Panc1 (cell line): ENCODE results near the gene MACROD2. TPM values are rescaled to one million over a fixed set of nuclear protein-coding genes. Genes with fewer than 3 reads are reported as not detected.

Experiments used
- ATAC-seq: fragments of 200-7000 bp; cut with Tn5 transposase; 2 replicates; pipeline ENCODE4 v1.9.1; 2020; ENCODE audit warnings: mild to moderate bottlenecking, moderate library complexity
- BruUV-seq: library from RNA; stranded (reverse); fragments of 400-500 nt; replicated peaks from 2 replicates; lab custom pipeline; 2021; lab: Mats Ljungman, UMichigan
- CTCF ChIA-PET: fragments of 300-600 bp; sonication (Branson Sonifier 250); formaldehyde crosslinking; loops from one replicate; lab custom pipeline; 2022; ENCODE audit warnings: antibody characterized with exemption; lab: Charles Lee
- POLR2A ChIA-PET: fragments of 300-600 bp; sonication (Branson Sonifier 250); formaldehyde crosslinking; loops from one replicate; lab custom pipeline; 2022; ENCODE audit warnings: antibody characterized with exemption; lab: Charles Lee
- DNase-seq: peaks from one replicate; pipeline ENCODE4 v3.0.0-alpha.2; 2010; ENCODE audit warnings: low read depth, low spot score
- H3K27ac ChIP-seq: 2 replicates; pipeline ENCODE4 v1.5.1; 2011; ENCODE audit warnings: mild to moderate bottlenecking, low read length, inconsistent platforms
- H3K27me3 ChIP-seq: fragments of 200-500 bp; sonication (Bioruptor generic); 2 replicates; pipeline ENCODE4 v1.6.0; 2014; ENCODE audit warnings: low read length, inconsistent platforms; ENCODE audit not compliant: control insufficient read depth, insufficient read depth
- H3K36me3 ChIP-seq: fragments of 200-500 bp; sonication (Bioruptor generic); 2 replicates; pipeline ENCODE4 v1.5.1; 2014; ENCODE audit warnings: inconsistent platforms, mild to moderate bottlenecking, low read length, moderate library complexity; ENCODE audit not compliant: control insufficient read depth, insufficient read depth
- H3K4me1 ChIP-seq: 2 replicates; pipeline ENCODE4 v1.5.1; 2011; ENCODE audit warnings: inconsistent platforms, mild to moderate bottlenecking, low read length, moderate library complexity; ENCODE audit not compliant: control insufficient read depth, insufficient read depth
- H3K4me3 ChIP-seq, 2 experiments: 2 replicates each; pipeline ENCODE4 v1.5.1; 2011 to 2012; ENCODE audit warnings: low read depth in 2 of 2, low read length in 2 of 2, mild to moderate bottlenecking in 2 of 2, inconsistent platforms in 1 of 2, moderate library complexity in 1 of 2
- H3K9me3 ChIP-seq: fragments of 200-500 bp; sonication (Bioruptor generic); 2 replicates; pipeline ENCODE4 v1.5.1; 2014; ENCODE audit warnings: low read depth, mild to moderate bottlenecking, inconsistent platforms, low read length, moderate library complexity; ENCODE audit not compliant: control insufficient read depth, insufficient read depth
- POLR2AphosphoS5 ChIP-seq: IDR thresholded peaks from 2 replicates; pipeline ENCODE4 v1.6.1; 2012; ENCODE audit warnings: mild to moderate bottlenecking, low read depth, low read length, moderate library complexity
- SIN3A ChIP-seq: IDR thresholded peaks from 2 replicates; pipeline ENCODE4 v1.6.1; 2012; ENCODE audit warnings: low read depth, mild to moderate bottlenecking, low read length, moderate library complexity, borderline replicate concordance; ENCODE audit not compliant: insufficient read depth
- TCF7L2 ChIP-seq: IDR thresholded peaks from 2 replicates; pipeline ENCODE4 v1.6.1; 2011; ENCODE audit warnings: mild to moderate bottlenecking, low read depth, low read length, inconsistent platforms
- in situ Hi-C: cut with HindIII; loops from 2 replicates; pipeline ENCODE4 v1.10.0; 2016; ENCODE audit warnings: low sequenced_read_pairs, low pct_unique_long_range_greater_than_20kb
- intact Hi-C: fragments of 100-400 bp; cut with micrococcal nuclease; formaldehyde crosslinking; loops from one replicate; pipeline ENCODE4 v1.10.0; 2022; ENCODE audit not compliant: unreplicated experiment
- total RNA-seq: library from RNA; stranded (reverse); gene quantifications from one replicate; pipeline ENCODE4 v1.2.1, GENCODE V29; 2021; ENCODE audit not compliant: unreplicated experiment
- TF ChIP-seq, protein P1 (sequence below): fragments of 450-650 bp; IDR thresholded peaks from 2 replicates; pipeline ENCODE4 v1.5.1; 2017; ENCODE audit warnings: mild to moderate bottlenecking
- TF ChIP-seq, protein P2 (sequence below), 2 experiments: IDR thresholded peaks; 2 replicates each; pipeline ENCODE4 v1.6.1; 2011 to 2012; ENCODE audit warnings: low read depth in 2 of 2, control low read depth in 1 of 2, low read length in 1 of 2, mild to moderate bottlenecking in 1 of 2, moderate library complexity in 1 of 2; ENCODE audit not compliant: insufficient read depth in 1 of 2

Gene MACROD2
- total RNA-seq, 1 experiment from 2014 or later, result 1.2 TPM

DNA sequence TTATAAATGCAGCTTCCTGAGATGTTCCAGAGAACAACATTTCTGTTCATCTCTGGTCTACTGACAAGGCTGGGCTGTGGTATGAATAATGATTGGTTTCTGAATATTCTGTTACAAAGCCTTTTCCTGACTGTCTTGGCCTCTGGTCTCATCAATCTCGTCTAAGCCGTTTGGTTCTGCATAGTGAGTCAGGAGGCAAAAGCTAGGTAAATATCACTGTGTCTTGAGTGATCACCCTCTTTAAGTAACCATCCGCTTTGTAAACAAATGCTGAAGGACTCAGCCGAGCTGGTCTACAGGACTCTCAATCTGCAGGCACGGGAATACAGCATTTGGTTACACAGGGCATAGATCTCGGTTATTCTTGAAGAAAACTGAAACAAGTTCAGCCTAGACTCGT is 2066.0 kb downstream of the MACROD2 start:
- DNase-seq (no peak), ATAC-seq (no peak)
- TF ChIP-seq, protein P1, sequence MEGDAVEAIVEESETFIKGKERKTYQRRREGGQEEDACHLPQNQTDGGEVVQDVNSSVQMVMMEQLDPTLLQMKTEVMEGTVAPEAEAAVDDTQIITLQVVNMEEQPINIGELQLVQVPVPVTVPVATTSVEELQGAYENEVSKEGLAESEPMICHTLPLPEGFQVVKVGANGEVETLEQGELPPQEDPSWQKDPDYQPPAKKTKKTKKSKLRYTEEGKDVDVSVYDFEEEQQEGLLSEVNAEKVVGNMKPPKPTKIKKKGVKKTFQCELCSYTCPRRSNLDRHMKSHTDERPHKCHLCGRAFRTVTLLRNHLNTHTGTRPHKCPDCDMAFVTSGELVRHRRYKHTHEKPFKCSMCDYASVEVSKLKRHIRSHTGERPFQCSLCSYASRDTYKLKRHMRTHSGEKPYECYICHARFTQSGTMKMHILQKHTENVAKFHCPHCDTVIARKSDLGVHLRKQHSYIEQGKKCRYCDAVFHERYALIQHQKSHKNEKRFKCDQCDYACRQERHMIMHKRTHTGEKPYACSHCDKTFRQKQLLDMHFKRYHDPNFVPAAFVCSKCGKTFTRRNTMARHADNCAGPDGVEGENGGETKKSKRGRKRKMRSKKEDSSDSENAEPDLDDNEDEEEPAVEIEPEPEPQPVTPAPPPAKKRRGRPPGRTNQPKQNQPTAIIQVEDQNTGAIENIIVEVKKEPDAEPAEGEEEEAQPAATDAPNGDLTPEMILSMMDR, result no peak
- TF ChIP-seq, protein P2, sequence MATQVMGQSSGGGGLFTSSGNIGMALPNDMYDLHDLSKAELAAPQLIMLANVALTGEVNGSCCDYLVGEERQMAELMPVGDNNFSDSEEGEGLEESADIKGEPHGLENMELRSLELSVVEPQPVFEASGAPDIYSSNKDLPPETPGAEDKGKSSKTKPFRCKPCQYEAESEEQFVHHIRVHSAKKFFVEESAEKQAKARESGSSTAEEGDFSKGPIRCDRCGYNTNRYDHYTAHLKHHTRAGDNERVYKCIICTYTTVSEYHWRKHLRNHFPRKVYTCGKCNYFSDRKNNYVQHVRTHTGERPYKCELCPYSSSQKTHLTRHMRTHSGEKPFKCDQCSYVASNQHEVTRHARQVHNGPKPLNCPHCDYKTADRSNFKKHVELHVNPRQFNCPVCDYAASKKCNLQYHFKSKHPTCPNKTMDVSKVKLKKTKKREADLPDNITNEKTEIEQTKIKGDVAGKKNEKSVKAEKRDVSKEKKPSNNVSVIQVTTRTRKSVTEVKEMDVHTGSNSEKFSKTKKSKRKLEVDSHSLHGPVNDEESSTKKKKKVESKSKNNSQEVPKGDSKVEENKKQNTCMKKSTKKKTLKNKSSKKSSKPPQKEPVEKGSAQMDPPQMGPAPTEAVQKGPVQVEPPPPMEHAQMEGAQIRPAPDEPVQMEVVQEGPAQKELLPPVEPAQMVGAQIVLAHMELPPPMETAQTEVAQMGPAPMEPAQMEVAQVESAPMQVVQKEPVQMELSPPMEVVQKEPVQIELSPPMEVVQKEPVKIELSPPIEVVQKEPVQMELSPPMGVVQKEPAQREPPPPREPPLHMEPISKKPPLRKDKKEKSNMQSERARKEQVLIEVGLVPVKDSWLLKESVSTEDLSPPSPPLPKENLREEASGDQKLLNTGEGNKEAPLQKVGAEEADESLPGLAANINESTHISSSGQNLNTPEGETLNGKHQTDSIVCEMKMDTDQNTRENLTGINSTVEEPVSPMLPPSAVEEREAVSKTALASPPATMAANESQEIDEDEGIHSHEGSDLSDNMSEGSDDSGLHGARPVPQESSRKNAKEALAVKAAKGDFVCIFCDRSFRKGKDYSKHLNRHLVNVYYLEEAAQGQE (IDR thresholded peaks at IDR 0.05; ENCODE audit: insufficient read depth in 1 of 2, low read depth in 2 of 2, low read length in 1 of 2), result no peak
- TF ChIP-seq POLR2AphosphoS5 (no peak), SIN3A (no peak), TCF7L2 (no peak)
- no peaks in the 10 kb centered on the region for H3K36me3 ChIP-seq
- no peaks in the 10 kb centered on the region for H3K27me3 ChIP-seq
- H3K9me3 ChIP-seq, result no peaks in the 10 kb centered on the region
- no peak overlapping the region for H3K4me3 ChIP-seq
- no peak overlapping the region for H3K27ac ChIP-seq
- intact Hi-C loops, result no loop called here
- ChIA-PET CTCF (no interaction called here), POLR2A (no interaction called here)
- no TSS peak for BruUV-seq
- in situ Hi-C loops, result no loop called here
- no peaks in the 10 kb centered on the region for H3K4me1 ChIP-seq

DNA sequence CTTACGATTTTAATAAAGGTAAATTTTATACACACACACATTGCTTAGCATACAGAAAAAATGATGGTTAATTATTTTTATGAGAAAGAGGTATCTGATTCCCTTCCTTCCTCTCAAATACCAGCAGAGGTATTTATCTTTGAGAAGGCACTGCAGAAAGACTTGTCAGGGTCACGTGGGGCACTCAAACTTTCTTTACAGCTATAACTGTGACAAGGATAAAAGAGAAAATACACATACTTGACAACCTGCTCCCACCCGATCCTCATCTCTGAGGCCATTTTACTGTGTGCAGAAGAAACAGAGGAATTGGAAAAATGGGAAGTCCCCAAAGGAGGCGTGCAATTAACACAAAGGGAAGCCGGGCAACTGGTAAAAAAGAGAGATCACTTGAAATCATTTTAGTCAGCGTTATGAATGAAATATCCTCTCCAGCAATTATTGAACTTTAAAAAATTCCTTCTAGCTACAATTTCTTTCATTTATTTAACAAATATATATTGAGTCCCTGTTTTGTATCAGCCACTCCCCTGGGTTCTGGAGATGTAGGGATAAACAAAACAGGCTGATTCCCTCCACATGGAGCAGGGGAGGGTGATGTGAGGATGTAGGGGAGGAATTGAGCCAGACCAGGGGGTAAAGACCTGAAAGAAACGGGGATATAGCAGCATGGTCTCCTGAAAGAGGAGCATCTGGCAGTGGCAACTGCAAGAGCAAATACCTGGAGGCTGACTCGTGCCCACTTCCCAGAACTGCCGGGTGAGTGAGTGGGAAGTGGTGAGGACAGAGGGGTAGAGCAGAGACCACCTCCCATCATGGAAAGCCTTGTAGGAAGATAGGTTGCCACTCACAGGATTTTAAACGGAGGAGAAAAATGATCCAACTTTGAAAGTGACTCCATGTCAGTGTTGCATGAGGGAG is 2067.6 kb downstream of the MACROD2 start:
- no peak for ATAC-seq
- no peak overlapping the region for H3K27ac ChIP-seq
- TF ChIP-seq SIN3A (no peak), POLR2AphosphoS5 (no peak)
- TF ChIP-seq, protein P1, result no peak
- TF ChIP-seq, protein P2 (IDR thresholded peaks at IDR 0.05; ENCODE audit: insufficient read depth in 1 of 2, low read depth in 2 of 2, low read length in 1 of 2), result no peak
- ChIA-PET CTCF (no interaction called here), POLR2A (no interaction called here)
- intact Hi-C loops (no loop called here), in situ Hi-C loops (no loop called here)
- no peak for DNase-seq
- no peaks in the 10 kb centered on the region for H3K27me3 ChIP-seq
- no peaks in the 10 kb centered on the region for H3K4me1 ChIP-seq
- no peaks in the 10 kb centered on the region for H3K9me3 ChIP-seq
- H3K36me3 ChIP-seq, result no peaks in the 10 kb centered on the region
- no peak overlapping the region for H3K4me3 ChIP-seq
- no TSS peak for BruUV-seq
